ENCODE data around the gene DNMT1.

DNMT1 gene

DNA sequence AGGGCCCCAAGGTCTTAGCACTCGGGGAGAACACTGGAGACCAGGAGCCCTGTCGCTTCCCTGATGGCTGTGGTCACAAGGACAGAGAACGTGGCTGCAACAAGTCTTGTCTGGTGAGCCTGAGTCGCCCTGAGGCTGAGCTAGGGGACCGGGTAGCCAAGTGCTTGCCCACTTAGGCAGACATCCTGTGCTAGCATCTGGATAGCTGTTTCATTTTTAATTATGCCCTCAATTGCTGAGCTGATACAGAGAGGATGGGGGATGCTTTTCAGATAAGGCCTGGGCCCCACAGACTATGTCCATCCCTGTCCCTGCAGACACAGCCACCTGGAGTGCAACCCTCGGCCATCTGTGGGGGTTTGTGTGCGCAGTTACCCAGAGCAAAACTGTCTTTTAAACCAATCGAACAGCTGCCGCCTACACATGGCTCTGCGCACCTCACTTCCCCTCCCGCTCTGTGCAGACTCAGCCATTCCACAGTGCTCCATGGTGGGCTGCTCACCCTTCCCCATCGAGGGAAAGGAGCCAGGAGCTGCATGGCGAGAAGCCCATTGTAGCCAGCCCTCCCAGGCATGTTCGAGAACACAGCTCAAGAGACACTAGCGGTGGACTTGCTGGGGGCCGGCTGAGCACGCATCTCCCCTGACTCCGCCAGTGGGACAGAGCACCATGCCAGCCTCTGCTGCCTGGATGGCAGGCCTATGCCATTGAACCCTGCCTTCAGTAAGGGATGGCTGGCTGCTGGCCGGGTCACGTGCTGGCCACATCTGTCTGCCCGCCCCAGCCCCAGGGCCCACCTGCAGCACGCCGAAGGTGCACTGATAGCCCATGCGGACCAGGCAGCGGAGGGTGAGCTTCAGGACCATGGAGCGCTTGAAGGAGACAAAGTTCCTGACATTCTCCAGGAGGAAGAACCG lies 55.6 kb downstream of the DNMT1 start:
- DNase-seq = no peak

DNA sequence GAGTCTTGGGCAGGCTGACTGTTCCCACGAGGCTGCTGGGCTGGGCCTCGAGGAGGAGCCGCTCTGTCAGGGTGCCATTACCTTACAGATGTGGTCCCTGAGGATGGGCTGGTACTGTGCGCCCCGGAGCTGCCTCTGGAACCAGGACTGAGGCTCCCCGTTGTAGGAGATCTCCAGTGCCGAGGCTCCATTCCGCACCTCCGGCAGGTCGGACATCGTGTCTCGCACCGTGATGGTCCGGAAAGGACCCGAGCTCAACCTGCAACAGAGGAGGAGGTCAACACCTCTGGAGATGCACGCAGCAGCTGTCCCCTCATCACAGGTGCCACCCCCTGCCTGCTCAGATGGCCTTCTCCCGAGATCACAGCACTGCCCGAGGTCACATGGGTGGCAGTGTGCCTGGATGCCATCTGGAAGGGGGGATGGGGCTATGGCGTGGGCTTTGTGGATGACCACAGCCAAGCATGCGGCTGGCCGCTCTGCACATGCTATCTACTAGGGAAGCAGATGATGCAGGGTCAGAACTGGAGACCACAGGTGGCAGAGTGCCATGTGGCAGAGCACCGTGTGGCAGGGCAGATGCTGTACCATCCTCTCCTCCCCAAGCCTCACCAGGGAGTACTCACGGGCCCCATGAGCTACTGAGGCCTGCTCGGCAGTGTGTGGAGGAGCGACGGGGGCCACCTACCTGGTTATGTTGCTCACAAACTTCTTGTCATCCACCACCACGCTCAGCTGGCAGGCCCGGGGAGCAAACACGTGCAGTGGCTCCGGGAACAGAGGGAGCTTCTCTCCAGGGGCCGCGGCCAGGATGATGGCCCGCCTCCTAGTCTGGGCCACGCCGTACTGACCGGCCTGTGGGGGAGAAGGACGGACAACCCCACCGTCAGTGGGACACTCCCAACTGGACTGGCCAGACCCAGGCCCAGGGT lies 56.7 kb downstream of the DNMT1 start:
- no peak for DNase-seq

DNA sequence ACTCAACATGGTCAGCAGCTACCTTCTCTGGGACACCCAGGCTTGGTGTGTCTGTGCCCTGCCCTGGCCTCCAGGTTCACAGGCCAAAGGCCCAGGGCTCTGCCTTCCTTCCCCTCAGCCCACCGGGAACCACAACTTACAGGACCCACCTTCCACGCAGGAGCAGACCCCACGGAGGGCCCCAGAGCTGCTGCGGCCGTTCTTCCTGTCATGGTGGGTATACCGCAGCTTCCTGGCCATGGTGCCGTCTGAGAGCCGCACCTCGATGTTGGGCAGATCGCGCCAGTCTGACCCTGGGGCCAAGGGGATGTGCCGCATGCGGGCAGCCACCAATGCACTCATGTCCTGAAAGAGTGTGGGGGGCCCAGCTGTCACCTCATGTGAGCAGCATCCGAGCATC lies 57.8 kb downstream of the DNMT1 start:
- DNase-seq = no peak

DNA sequence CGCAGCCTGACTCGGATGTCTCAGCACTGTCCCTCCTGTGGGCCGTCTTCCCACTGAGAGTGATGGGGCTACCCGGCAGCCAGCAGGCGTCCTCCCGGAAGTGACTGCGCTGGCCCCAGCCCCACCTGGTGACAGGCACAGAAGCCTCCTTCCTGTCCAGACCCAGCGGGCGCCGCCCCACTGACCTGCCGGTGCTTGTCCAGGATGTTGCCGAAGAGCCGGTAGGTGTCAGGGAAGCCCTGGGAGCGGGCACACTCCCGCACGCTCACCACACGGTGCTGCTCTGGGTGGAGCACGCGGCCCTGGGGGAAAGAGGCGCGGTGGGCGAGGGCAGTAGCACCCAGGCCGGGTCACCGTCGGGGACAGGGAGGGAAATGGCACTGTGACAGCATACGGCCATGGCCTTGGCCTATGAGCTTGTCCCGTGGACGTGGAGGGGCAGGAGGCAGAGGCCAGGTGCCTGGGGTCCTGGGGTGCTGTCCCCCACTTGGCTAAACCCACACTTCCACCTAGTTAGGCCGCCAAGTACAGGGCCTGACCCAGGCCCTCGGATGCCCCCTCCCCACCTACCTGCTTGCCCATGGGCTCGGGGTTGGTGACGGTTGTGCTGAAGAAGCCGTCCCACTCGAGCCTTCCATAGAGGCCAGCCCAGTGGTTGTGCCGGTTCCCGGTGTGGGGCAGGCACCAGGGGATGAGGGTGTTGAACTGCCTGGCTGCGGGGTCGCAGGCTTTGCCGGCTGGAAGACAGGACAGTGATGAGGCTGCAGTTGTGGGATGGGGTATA lies 59.0 kb downstream of the DNMT1 start:
- DNase-seq = no peak

DNA sequence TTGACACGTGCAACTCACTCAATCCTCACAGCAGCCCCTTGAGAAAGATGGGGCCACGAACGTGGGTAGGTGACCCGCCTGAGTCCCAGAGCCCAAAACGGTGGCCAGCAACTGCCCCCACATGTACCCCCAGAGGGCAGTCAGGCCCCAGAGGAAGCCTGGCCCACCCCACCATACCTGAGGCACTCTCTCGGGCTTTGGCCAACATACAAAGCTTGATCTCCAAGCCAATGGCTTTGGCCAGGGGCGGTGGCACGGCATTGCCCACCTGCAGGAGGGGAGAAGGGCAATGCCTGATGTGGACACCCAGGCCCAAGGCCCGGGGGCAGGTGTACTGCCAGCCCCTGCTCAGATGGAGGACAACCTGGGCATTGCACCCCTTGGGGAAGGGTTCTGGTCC lies 60.7 kb downstream of the DNMT1 start:
- no peak for DNase-seq

DNA sequence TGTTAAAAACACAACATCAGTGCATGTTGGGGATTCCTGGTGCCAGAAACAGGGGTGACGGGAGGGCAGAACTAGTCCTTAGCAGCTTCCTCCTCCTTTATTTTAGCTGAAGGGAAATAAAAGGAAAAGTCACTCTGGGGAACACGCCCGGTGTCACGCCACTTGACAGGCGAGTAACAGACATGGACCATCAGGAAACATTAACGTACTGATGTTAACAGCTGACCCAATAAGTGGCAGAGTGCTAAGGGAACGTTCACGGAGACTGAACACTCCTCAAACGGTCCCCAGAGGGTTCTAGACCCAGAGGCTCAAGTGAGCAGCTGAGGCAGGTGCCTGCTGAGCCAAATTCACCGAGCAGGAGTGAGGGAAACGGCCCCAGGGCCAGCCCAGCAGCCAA lies 61.2 kb downstream of the DNMT1 start:
- DNase-seq = no peak

DNA sequence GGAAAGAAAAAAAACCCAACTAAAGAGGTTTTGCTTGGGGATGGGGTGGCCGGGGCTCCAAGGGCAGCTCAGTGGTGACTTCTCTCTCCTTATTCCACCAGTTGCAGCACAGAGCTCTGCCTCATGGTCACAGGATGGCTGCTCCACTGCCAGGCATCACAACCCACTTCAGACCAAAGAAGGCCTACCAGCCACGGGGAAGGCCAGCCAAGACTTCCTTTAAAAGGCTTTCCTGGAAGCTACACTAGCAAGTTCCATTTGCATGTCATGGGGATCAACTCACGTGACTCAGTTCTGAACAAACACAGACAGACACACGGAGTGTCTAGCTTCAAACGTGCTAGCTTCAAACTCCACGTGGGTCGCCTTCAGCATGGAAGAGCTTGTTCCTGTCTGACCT lies 61.8 kb downstream of the DNMT1 start:
- no peak for DNase-seq

DNA sequence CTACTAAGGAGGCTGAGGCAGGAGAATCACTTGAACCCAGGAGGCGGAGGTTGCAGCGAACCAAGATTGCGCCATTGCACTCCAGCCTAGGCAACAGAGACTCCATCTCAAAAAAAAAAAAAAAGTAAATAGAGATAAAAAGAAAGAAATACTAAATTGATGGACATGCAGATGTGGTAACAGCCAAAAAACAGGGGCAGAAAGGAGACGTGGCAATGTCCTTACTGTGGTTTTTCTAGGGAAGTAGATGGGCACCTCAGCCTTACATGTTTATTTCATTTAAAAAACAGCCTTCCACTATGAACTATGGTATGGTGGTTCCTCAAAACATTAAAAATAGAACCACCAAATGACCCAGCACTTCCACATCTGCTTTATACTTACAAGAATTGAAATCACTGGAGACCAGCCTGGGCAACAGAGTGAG lies 68.5 kb downstream of the DNMT1 start:
- no peak for DNase-seq

DNA sequence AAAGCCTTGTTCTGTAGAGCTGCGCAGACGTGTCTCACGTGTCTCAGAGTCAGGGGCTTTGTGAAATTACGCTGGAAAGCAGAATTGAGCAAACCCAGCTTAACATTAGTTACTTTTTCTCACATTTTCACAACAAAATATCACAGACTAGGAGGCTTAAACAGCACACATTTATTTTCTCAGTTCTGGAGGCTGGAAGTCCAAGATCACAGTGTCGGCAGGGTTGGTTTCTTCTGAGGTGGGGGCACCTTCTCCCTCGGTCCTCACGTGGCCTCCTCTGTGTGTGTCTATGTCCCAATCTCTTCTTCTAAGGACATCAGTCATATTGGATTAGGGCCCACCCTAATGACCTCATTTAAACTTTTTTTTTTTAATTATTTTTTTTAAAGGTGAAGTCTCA lies 70.3 kb downstream of the DNMT1 start:
- DNase-seq = no peak

DNA sequence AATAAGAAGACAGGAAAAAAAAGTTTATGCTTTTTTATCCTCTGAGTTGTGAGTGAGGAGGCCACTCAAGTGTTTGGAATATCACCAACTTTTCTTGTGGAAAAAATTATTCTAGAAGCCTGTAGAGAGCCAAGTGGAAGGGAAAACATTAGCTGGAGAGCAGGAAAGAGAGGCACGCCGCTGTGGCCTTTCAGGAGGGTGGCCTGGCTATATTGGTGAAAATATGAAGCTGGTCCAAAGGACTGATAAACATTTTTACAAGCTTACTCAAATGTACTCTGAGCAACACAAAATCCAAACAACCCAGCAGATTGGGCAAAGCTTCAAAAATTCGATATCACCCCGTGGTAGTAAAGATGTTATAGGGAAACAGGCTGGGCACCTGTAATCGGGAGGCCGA lies 72.7 kb downstream of the DNMT1 start:
- no peak for DNase-seq

DNA sequence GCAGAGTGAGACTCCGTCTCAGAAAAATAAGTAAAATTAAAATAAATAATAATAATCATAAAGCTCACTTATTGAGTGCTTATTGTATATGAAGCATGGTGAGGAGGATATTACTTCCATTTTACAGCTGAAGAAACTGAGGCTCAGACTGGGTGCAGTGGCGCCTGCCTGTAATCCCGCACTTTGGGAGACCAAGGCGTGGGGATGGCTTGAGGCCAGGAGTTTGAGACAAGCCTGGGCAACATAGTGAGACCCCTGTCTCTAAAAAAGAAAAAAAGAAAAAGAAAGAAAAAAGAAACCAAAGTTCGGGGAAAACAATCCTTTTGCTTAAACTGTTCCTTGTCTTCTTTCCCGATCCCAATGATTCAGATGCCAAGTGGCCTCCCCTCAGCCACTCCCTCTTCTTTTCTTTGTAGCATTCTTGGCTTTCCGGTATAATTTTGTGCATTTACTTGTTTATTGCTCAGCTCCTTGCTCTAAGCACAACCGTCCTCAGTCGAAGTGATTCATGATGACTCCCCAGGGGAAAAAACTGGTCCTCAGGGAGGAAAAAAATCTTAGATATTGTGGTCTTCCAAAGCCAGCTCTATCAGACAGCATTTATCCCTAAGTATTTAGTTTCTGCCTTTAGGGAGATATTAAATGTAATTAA lies 74.1 kb downstream of the DNMT1 start:
- no peak for DNase-seq

DNA sequence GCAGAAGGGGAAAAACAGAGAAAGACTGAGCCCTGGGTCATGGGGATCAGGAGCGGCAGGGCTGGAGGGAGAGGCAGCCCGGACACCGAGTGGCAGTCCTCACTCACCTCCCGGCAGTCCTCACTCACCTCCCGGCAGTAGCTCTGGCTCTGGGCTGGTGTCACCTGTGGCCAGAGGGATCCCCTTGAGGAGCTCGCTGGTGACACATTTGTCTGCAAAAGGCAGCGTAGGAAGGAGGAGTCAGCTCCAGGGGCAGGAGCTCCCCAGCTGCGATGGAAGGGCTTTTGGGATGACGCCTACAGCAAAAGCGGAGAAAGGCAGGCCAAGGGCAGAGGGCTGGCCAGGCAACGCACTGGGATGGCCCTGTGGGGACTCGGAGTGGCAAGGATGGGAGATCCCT lies 75.8 kb downstream of the DNMT1 start:
- DNase-seq = no peak

DNA sequence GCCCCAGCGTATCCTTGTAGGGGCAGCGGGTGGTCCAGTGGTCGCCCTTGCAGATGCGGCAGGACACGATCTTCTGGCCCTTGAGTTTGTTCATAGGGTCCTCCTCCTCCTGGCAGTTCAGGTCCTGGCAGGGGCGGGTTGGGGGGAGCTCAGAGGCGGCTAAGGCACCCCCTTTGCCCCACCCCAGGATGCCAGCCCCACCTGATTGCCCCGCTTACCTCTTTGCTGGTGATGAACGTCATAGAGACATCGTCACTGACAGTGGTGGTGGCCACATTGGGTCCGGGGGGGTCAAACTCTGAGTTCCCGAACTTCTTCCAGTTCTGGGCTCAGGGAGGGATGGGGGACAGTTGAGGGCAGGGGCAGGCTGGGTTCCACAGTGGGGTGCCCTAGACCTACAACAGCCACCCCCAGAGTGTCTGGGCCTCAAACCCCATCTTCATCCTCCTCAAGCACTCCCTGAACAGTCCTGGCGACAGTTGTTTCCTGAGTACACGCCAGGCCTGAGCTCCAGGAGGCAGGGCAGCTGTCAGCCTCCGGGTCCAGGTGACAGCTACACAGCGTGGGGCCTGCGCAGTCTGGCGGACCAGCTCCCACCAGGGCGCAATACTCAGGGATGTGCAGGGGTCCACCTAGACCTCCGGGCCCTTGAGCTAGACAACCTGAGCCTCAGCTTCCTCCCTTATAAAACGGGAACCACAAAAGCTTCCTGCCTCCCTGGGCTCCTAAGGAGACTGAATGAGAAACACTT lies 77.7 kb downstream of the DNMT1 start:
- DNase-seq = no peak

DNA sequence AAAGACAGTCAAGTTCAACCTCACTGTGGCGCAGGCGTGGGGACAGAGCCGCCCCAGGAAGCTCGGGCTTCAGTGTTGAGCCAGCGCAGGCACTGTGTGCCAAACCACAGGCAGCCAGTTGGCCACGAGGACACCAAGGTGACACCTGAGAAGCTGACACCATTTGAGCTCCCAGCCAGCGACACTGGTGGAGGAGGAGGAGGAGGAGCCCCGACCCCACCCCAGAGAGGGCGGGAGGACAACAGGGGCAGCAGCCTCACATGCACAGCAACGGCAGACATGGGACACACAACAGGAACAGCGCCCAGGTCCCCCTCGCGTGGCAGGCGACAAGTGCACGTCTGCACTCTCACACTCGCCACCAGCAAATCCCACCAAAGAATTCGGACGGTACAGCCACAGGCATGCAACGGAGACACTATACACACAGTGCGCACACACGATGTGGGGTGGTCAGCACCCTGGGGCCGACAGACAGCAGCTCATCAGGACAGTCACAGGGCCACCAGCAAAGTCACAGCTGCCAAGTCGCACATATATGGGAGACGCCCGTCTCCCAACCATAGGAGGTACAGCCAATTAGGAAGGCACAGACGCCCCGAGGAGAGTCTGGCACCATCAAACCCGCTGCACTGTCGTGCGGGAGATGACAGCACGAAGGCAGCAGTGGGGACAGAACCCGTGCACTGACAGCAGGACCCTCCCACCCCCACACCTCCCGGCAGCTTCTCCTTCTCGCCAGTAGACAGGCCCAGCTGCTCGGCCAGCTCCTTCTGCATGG lies 78.5 kb downstream of the DNMT1 start:
- no peak for DNase-seq

DNA sequence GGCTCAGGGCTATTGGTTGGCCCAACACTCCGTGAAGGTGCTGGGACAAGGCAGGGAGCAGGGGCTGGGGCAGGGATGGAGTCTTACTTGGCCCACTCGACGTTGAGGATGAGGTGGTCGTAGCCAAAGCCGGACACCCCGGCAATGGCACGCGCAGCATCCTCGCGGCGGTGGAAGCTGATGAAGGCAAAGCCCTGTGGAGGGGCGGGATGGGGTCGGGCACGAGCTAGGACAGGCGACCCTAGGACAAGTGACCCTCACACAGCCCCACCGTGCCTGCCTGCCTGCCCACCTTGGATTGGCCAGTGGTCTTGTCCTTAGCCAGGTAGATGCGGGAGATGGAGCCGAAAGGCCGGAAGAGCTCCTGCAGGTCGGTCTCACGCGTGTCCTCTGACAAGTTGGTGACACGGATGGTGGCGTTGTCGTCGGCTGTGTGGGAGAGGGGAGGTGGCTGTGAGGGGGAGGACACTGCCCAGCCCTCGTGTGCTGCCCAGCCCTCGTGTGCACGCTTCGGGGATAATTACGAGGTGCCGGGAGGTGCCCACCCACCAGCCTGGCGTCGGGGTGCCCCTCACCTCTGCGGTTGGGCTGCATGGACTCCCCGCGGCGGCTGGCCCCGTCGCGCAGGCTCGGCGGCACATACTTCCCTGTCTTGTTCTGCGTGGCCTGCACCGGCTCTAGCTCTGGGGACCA lies 79.2 kb downstream of the DNMT1 start:
- DNase-seq = no peak

DNA sequence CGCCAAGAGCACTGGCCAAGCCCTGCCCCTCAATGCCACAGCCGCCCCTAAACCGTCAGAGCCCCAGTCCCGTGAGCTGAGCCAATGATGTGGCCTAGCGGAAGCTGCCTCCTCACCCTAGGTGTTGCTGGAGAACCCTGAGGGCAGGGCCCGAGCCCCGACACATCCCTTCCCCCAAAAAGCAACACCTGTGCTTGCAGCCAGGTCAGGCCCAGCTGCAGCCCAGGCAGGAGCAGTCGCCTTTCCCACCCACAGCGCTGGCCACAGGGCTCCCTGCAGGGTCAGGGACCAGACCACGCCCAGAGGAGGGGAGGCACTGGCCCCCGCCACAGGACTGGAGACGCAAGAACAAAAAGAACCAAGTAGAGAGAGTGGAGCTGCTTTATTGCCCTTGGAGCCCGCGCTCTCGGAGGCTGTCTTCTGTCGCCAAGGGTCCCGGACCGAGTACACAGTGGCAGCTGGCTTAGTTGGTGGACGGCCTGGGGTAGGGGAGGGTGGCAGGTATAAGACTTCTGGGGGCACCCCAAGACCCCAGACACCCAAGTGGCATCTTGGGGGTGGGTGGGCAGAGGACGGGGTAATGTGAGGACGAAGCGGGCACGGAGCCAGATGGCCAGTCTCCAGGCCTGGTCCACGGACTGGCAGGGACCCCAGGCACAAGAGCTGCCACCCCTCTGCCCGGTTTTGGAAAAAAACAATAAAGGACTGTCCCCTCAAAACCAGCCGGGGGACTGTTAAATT lies 79.9 kb downstream of the DNMT1 start:
- peak; percentile 29 for DNase-seq

DNA sequence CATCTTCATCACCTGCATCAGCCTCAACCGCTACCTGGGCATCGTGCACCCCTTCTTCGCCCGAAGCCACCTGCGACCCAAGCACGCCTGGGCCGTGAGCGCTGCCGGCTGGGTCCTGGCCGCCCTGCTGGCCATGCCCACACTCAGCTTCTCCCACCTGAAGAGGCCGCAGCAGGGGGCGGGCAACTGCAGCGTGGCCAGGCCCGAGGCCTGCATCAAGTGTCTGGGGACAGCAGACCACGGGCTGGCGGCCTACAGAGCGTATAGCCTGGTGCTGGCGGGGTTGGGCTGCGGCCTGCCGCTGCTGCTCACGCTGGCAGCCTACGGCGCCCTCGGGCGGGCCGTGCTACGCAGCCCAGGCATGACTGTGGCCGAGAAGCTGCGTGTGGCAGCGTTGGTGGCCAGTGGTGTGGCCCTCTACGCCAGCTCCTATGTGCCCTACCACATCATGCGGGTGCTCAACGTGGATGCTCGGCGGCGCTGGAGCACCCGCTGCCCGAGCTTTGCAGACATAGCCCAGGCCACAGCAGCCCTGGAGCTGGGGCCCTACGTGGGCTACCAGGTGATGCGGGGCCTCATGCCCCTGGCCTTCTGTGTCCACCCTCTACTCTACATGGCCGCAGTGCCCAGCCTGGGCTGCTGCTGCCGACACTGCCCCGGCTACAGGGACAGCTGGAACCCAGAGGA lies 80.6 kb downstream of the DNMT1 start:
- no peak for DNase-seq

DNA sequence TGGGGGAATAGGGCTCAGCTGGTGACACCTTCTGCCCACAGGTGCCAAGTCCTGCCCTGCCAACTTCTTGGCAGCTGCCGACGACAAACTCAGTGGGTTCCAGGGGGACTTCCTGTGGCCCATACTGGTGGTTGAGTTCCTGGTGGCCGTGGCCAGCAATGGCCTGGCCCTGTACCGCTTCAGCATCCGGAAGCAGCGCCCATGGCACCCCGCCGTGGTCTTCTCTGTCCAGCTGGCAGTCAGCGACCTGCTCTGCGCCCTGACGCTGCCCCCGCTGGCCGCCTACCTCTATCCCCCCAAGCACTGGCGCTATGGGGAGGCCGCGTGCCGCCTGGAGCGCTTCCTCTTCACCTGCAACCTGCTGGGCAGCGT lies 81.2 kb downstream of the DNMT1 start:
- DNase-seq = no peak
